Testis (tissue), 3 donors: Measurements from ENCODE around the gene ZBTB9. TPM values are rescaled to one million over a fixed set of nuclear protein-coding genes. Genes with fewer than 3 reads are reported as not detected.

Source experiments
- DNase-seq: peaks from one replicate; pipeline ENCODE4 v3.0.0-alpha.2; 2019
- H3K27ac ChIP-seq, 2 donors: fragments of 200-600 bp; sonication (generic); one replicate each; pipeline ENCODE4 v1.5.1; 2019
- H3K27me3 ChIP-seq: fragments of 200-600 bp; sonication (generic); one replicate; pipeline ENCODE4 v1.5.1; 2019
- H3K36me3 ChIP-seq: fragments of 200-600 bp; sonication (generic); one replicate; pipeline ENCODE4 v1.5.1; 2017; ENCODE audit warnings: low read depth; ENCODE audit errors: missing control alignments
- H3K4me1 ChIP-seq: fragments of 200-600 bp; sonication (generic); one replicate; pipeline ENCODE4 v1.5.1; 2019
- H3K4me3 ChIP-seq, 2 donors: fragments of 200-600 bp; sonication (generic); one replicate each; pipeline ENCODE4 v1.5.1; 2017 to 2019
- H3K9me3 ChIP-seq: fragments of 200-600 bp; sonication (generic); one replicate; pipeline ENCODE4 v1.5.1; 2017
- CTCF ChIP-seq, 3 experiments: fragments of 450-650 bp in 2 of 3; fragments of 200-600 bp in 1 of 3; sonication (generic) in 1 of 3; IDR thresholded peaks; one replicate each; pipeline ENCODE4 v1.5.1; 2016 to 2019; ENCODE audit warnings: antibody characterized with exemption in 3 of 3, mild to moderate bottlenecking in 2 of 3, moderate library complexity in 1 of 3
- POLR2A ChIP-seq: fragments of 450-650 bp; IDR thresholded peaks from one replicate; pipeline ENCODE4 v1.6.1; 2017; ENCODE audit warnings: antibody characterized with exemption, mild to moderate bottlenecking, moderate library complexity
- WGBS, 2 donors: methylation state at CpG; one replicate each; pipeline ENCODE4 v1.1.5; 2018; 5-methylcytosine and 5-hydroxymethylcytosine counted together
- intact Hi-C: fragments of 100-400 bp; cut with DNase I; formaldehyde crosslinking; loops from one replicate; pipeline ENCODE4 v1.15.1; 2023; ENCODE audit warnings: low total_unique reads
- polyA plus RNA-seq: library from polyadenylated mRNA; stranded (reverse); fragments of 350-450 nt; fragmentation: Illumina TruSeq; extraction: RNeasy Lipid Tissue Mini Kit (QIAGEN cat#74804); gene quantifications from one replicate; pipeline ENCODE4 v1.2.3, GENCODE V29; 2014; ENCODE audit warnings: low read depth, low replicate concordance; ENCODE audit not compliant: insufficient read depth
- total RNA-seq, 2 donors: library from RNA; depleted of rRNA; stranded (reverse); fragments of >200 nt; gene quantifications; one replicate each; pipeline ENCODE4 v1.2.3, GENCODE V29; 2016

Gene ZBTB9
- total and polyA plus RNA-seq, 3 donors from 2014 or later = 15.2 to 16.9 (median 15.7) TPM

GRCh38 chr6:33407132-33407718 is 47.2 kb upstream of the ZBTB9 start:
- no peak for TF ChIP-seq POLR2A
- peak in 2 of 3 experiments; percentile 23 to 25 for TF ChIP-seq CTCF (IDR thresholded peaks at IDR 0.05)
- no peak for DNase-seq
- intact Hi-C loops = no loop called here
- H3K27me3 ChIP-seq = no peaks in the 10 kb centered on the region
- H3K4me3 ChIP-seq = no peak overlapping the region
- H3K36me3 ChIP-seq = no peaks in the 10 kb centered on the region
- no peak overlapping the region for H3K27ac ChIP-seq
- no peaks in the 10 kb centered on the region for H3K9me3 ChIP-seq
- 77 to 79% methylated on average over 5 of the region's 5 CpGs for WGBS, 2 donors
- H3K4me1 ChIP-seq = peaks cover 16% of the 10 kb centered on the region

- Histone ChIP-seq H3K27me3 (no peaks in the 10 kb centered on the region), H3K9me3 (no peaks in the 10 kb centered on the region), H3K27ac (peak overlapping the region; percentile 99 to 100), H3K4me1 (peaks cover 19% of the 10 kb centered on the region), H3K36me3 (no peaks in the 10 kb centered on the region), H3K4me3 (peak overlapping the region; percentile 96 to 99)
- DNase-seq = peak; percentile 97
- 1% methylated on average over 28 to 32 of the region's 65 CpGs for WGBS, 2 donors
- intact Hi-C loops = loop anchor here (10.0 kb wide), 1 partner anchor 95 kb away; the partner anchor contains the start of genes TAPBP and ZBTB22
- TF ChIP-seq POLR2A (peak; percentile 52), CTCF (IDR thresholded peaks at IDR 0.05) (peak in 2 of 3 experiments; percentile 1 to 12)
Measured at GRCh38 chr6:33410050-33410710, 44.2 kb upstream of the ZBTB9 start.

GRCh38 chr6:33410711-33411631 is 43.4 kb upstream of the ZBTB9 start, which contains the start of gene PHF1:
TSS of gene PHF1 (plus strand) at chr6:33411014. CDS start at chr6:33412264, 1,250 bp downstream.
- Histone ChIP-seq H3K4me1 (peaks cover 24% of the 10 kb centered on the region), H3K9me3 (no peaks in the 10 kb centered on the region), H3K4me3 (peak within 1 kb of the TSS; percentile 96 to 99), H3K36me3 (no peaks in the 10 kb centered on the region), H3K27ac (peak within 1 kb of the TSS; percentile 99 to 100), H3K27me3 (no peaks in the 10 kb centered on the region)
- WGBS, 2 donors = 0 to 2% methylated on average over 10 to 49 of the region's 67 CpGs
- TF ChIP-seq POLR2A = no peak
- no peak for TF ChIP-seq CTCF (IDR thresholded peaks at IDR 0.05)
- intact Hi-C loops = loop anchor here (10.0 kb wide), 1 partner anchor 96 kb away; the partner anchor contains the start of genes TAPBP and ZBTB22
- peak; percentile 42 for DNase-seq

GRCh38 chr6:33411632-33412005 is 42.8 kb upstream of the ZBTB9 start:
- H3K4me3 ChIP-seq = peak overlapping the region; percentile 96 to 99
- no peaks in the 10 kb centered on the region for H3K9me3 ChIP-seq
- H3K27me3 ChIP-seq = no peaks in the 10 kb centered on the region
- intact Hi-C loops = loop anchor here (10.0 kb wide), 1 partner anchor 97 kb away; the partner anchor contains the start of genes TAPBP and ZBTB22
- 42 to 44% methylated on average over 6 of the region's 6 CpGs for WGBS, 2 donors
- H3K36me3 ChIP-seq = no peaks in the 10 kb centered on the region
- peak overlapping the region; percentile 99 to 100 for H3K27ac ChIP-seq
- peaks cover 27% of the 10 kb centered on the region for H3K4me1 ChIP-seq
- DNase-seq = no peak
- TF ChIP-seq POLR2A (no peak), CTCF (IDR thresholded peaks at IDR 0.05) (no peak)
